ENCODE data around the gene RCVRN. TPM values are rescaled to one million over a fixed set of nuclear protein-coding genes. Genes with fewer than 3 reads are reported as not detected.

The RCVRN gene
- total RNA-seq, 1 donor from 2014 or later = 0.49 TPM

DNA sequence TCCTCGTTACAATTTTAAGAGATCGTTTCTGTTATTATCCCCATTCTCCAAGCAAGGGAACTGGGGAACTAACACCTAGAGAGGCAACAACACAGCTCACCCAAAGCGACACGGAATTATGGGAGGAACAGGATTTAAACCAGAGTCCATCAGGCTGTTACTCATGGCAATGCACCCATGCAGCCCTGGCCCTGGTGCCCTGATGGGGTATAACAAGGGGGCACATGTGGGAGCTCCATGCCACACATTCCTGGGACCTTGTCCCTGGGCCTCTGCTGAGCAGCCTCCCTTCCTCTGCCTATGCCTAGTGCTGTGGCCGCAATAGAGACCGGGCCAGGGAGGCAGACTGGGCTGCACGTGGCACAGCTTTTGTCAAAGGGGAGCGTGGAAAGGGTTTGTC lies 13.3 kb upstream of the RCVRN start:
- peaks cover 0 to 41% of the 10 kb centered on the region in 2 donors for H3K36me3 ChIP-seq
- no peak for DNase-seq (ENCODE audit: extremely low spot score in 2 of 2)

DNA sequence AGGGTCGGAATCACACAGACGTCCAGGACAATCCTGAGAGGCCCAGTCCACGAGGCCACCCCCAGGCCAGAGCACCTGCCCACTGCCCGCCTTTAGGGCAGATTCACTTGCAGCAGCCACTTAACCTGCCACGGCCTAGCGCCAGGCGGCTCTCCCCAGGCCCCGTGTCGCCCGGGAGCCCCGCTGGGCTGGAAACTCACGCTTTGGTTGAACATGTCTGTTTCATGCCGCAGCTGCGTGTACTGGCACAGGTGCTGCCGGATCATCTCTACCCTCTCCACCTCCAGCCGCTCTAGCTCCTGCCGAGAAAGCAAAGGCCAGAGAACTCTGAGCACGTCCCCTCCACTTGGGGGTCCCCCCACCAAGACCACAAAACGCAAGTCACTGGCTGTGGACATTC lies 12.7 kb upstream of the RCVRN start:
- TF ChIP-seq, protein P1, sequence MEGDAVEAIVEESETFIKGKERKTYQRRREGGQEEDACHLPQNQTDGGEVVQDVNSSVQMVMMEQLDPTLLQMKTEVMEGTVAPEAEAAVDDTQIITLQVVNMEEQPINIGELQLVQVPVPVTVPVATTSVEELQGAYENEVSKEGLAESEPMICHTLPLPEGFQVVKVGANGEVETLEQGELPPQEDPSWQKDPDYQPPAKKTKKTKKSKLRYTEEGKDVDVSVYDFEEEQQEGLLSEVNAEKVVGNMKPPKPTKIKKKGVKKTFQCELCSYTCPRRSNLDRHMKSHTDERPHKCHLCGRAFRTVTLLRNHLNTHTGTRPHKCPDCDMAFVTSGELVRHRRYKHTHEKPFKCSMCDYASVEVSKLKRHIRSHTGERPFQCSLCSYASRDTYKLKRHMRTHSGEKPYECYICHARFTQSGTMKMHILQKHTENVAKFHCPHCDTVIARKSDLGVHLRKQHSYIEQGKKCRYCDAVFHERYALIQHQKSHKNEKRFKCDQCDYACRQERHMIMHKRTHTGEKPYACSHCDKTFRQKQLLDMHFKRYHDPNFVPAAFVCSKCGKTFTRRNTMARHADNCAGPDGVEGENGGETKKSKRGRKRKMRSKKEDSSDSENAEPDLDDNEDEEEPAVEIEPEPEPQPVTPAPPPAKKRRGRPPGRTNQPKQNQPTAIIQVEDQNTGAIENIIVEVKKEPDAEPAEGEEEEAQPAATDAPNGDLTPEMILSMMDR (IDR thresholded peaks at IDR 0.05) = no peak
- no peak for TF ChIP-seq POLR2A (IDR thresholded peaks at IDR 0.05)
- TF ChIP-seq POLR2AphosphoS5 (IDR thresholded peaks at IDR 0.05; ENCODE audit: insufficient read depth in 1 of 2, low read depth in 1 of 2) = no peak
- DNase-seq (ENCODE audit: extremely low spot score in 2 of 2) = no peak
- Histone ChIP-seq H3K9me3 (no peaks in the 10 kb centered on the region), H3K4me1 (no peaks in the 10 kb centered on the region), H3K27me3 (no peaks in the 10 kb centered on the region), H3K4me3 (no peak overlapping the region), H3K36me3 (peaks cover 0 to 41% of the 10 kb centered on the region in 2 donors), H3K27ac (no peak overlapping the region)
- intact Hi-C loops (cut with DNase I) = no loop called here

More for the DNA sequence above, 13.3 kb upstream of the RCVRN start:
- Histone ChIP-seq H3K9me3 (no peaks in the 10 kb centered on the region), H3K27ac (no peak overlapping the region), H3K4me3 (no peak overlapping the region), H3K27me3 (no peaks in the 10 kb centered on the region), H3K4me1 (no peaks in the 10 kb centered on the region)
- intact Hi-C loops (cut with DNase I) = no loop called here
- TF ChIP-seq, protein P1 (IDR thresholded peaks at IDR 0.05) = no peak
- TF ChIP-seq POLR2AphosphoS5 (IDR thresholded peaks at IDR 0.05; ENCODE audit: insufficient read depth in 1 of 2, low read depth in 1 of 2) (no peak), POLR2A (IDR thresholded peaks at IDR 0.05) (no peak)

DNA sequence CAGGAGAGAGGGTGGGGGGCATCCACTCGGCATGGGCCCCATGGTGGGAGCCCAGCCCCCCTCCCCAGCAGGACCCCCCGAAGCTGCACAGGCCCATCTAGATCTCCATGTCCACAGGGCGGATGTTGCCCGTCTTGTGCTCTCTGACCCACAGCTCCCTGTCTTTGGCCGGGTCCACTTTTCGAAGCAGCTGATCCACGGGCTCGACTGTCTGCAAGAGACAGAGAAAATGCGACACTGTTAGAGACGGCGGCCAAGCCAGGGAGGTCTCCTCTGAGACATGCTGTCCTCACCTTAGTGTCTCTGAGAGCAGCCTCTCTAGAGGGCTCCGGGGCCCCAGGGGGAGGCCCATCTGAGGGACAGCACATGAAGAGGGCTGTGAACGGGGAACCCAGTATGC lies 12.1 kb upstream of the RCVRN start:
- intact Hi-C loops (cut with DNase I) = no loop called here

DNA sequence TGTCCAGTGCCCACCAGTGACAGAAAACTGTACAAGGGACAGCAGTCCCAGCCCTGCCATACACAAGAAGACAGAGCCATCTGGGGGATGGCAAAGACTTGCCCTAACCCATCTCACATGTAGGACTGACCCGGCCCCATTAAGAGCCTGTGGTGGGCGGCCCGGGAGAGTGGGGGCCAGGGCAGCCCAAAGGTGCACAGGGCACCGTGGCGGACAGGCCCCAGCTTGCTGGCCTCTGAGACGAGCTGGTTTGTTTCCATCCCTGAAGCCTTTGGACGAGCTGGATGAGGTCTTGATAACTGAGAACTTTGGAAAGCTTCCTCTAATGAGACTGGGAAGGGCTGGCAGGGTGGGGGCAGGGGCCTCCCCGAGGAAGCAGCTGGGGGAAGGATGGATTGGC lies 11.0 kb upstream of the RCVRN start:
- H3K9me3 ChIP-seq = no peaks in the 10 kb centered on the region
- H3K27me3 ChIP-seq = no peaks in the 10 kb centered on the region
- H3K4me1 ChIP-seq = no peaks in the 10 kb centered on the region
- intact Hi-C loops (cut with DNase I) = no loop called here
- no peak overlapping the region for H3K4me3 ChIP-seq
- H3K36me3 ChIP-seq = peaks cover 0 to 41% of the 10 kb centered on the region in 2 donors
- no peak for DNase-seq (ENCODE audit: extremely low spot score in 2 of 2)
- H3K27ac ChIP-seq = no peak overlapping the region
- no peak for TF ChIP-seq POLR2A (IDR thresholded peaks at IDR 0.05)
- no peak for TF ChIP-seq POLR2AphosphoS5 (IDR thresholded peaks at IDR 0.05; ENCODE audit: insufficient read depth in 1 of 2, low read depth in 1 of 2)
- TF ChIP-seq, protein P1 (IDR thresholded peaks at IDR 0.05) = no peak

More for the DNA sequence above, 12.1 kb upstream of the RCVRN start:
- H3K27me3 ChIP-seq = no peaks in the 10 kb centered on the region
- no peak for TF ChIP-seq POLR2AphosphoS5 (IDR thresholded peaks at IDR 0.05; ENCODE audit: insufficient read depth in 1 of 2, low read depth in 1 of 2)
- TF ChIP-seq, protein P1 (IDR thresholded peaks at IDR 0.05) = no peak
- TF ChIP-seq POLR2A (IDR thresholded peaks at IDR 0.05) = no peak
- H3K4me3 ChIP-seq = no peak overlapping the region
- no peaks in the 10 kb centered on the region for H3K9me3 ChIP-seq
- H3K4me1 ChIP-seq = no peaks in the 10 kb centered on the region
- no peak for DNase-seq (ENCODE audit: extremely low spot score in 2 of 2)
- H3K36me3 ChIP-seq = peaks cover 0 to 41% of the 10 kb centered on the region in 2 donors
- no peak overlapping the region for H3K27ac ChIP-seq

DNA sequence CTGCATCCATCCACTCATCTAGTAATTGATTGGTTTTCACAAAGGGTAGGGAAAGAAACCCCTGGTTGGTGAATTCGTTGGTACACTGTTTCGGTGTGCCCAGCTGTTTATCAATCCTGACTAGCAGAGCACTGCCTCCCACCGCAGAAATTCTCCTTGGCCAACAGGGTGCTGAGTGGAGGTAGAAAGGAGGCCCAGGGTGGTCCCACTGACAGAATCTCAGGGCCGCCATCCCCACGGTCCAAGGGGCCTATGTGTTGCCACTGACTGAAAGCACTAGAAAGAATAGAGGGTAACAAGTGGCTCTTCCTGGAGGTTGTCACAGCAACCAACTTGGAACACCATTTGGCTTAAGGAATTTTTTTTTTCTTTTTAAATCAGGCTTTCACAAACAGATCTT lies 8.4 kb upstream of the RCVRN start:
- no peak overlapping the region for H3K4me3 ChIP-seq
- no peaks in the 10 kb centered on the region for H3K27me3 ChIP-seq
- no peaks in the 10 kb centered on the region for H3K9me3 ChIP-seq
- no peak for DNase-seq (ENCODE audit: extremely low spot score in 2 of 2)
- H3K27ac ChIP-seq = no peak overlapping the region
- peaks cover 0 to 25% of the 10 kb centered on the region in 2 donors for H3K36me3 ChIP-seq
- TF ChIP-seq POLR2A (IDR thresholded peaks at IDR 0.05) (no peak), POLR2AphosphoS5 (IDR thresholded peaks at IDR 0.05; ENCODE audit: insufficient read depth in 1 of 2, low read depth in 1 of 2) (no peak)
- TF ChIP-seq, protein P1 (IDR thresholded peaks at IDR 0.05) = no peak
- intact Hi-C loops (cut with DNase I) = no loop called here
- H3K4me1 ChIP-seq = no peaks in the 10 kb centered on the region

Data from vagina (tissue), 2 donors.